Measurements from ENCODE around the gene ACOT7.

ACOT7 gene

DNA sequence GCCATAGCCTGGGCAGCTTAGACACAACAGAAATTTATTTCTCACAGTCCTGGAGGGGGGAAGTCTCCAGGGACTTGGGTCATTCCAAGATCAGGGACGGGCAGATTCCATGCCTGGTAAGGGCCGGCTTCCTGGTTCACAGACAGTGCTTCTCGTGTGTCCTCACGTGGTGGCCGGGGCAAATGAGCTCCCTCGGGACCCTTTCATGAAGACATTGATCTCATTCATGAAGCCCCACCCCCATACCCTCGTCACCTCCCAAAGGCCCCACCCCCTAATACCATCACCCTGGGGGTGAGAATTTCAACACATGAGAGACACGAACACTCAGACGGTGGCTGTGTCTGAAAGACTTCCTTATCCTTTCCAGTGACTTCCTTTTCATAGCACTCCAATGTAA, 51.5 kb downstream of the ACOT7 start:
- no peak for TF ChIP-seq ZNF274 (IDR thresholded peaks at IDR 0.05; ENCODE audit: low read depth, low read length)
- H3K4me3 ChIP-seq (ENCODE audit: low read length) = no peak overlapping the region

DNA sequence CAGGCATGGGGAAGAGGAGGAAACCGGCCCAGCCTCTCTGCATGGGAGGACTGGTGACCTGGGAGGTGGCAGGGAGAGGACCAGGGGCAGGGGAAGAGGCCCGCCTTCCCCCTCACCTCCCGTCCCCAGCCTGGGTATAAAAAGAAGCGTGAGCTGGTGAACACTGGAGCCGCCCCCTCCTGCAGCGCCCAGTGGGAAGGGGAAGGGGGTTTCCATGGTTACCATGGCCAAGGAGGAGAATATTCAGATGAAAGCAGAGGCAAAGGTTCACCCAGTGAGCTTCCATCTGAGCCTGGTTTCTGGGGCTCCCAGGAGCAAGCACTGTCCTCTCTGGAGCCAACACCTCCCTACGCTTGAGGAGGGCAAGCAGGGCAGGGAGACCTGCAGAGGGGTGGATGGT, 54.9 kb downstream of the ACOT7 start:
- no peak overlapping the region for H3K4me3 ChIP-seq (ENCODE audit: low read length)
- TF ChIP-seq ZNF274 (IDR thresholded peaks at IDR 0.05; ENCODE audit: low read depth, low read length) = no peak

DNA sequence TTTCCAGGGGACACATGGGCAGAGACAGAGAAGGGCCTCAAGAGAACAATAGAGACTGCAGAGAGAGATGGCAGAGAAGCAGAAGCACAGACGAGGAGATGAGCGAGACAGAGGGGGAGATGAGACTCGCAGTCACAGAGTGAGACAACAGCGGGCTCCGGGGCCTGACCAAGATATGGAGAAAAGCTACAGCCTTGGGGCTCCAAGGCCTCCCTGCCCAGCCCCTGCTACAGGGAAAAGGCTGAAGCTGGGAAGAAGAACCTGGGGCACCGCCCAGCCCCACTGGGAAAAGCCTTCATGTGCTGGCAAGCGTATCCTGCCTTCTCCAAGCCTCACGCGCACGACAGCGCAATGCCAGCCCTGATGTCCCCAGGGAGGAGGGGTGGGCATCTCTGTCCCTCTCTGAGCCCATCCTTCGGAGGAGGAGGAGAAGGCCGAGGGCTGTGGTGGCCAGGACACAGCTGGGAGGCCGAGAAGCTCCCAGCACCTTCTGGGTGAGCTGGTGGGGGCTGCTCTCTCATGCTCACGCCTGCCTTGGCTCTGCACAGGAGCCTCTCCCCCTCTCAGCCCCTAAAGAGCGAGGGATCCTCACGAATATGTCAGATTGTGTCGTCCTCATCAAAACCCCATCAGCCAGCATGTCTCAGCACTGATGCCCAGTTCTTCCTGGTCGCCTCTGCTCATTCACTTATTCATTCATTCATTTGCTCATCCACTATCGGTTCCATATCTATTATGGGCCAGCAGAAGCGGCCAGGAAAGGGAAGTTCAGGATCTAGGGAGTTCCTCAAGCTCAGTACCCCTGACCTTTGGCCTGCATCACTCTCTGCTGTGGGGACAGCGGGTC, 56.6 kb downstream of the ACOT7 start:
- H3K4me3 ChIP-seq (ENCODE audit: low read length) = no peak overlapping the region
- no peak for TF ChIP-seq ZNF274 (IDR thresholded peaks at IDR 0.05; ENCODE audit: low read depth, low read length)

DNA sequence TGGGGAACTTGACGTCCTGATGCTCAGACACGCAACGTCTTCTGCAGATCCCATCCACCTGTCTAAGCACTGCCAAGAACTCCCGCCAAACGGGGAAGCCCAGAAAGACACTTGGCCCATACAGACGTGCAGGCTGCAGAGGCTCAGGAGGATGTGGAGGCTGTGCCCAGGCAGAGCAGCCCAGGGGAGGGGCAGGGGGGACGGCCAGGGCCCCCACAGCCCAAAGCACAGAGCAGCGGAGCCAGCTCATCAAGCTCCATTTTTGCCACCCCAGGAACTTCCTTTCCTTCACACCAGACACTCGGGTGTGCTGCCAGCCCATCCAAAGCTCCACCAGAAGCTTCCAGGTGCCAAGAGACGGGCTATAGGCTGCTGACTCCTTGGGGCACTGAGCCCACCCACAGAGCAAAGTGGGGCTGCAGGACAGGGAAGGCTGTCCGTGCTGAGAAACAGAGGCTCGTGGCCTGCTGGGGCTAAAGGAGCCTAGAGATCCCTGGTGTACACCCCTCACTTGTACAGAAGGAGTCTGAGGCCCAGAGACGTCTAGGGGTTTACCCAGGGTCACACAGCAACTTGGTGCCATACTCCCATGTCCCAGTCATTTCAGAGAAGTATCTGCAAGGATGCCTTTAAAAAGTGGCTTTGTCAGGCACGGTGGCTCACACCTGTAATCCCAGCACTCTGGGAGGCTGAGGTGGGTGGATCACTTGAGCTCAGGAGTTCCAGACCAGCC, 59.1 kb downstream of the ACOT7 start:
- TF ChIP-seq ZNF274 (IDR thresholded peaks at IDR 0.05; ENCODE audit: low read depth, low read length) = no peak
- no peak overlapping the region for H3K4me3 ChIP-seq (ENCODE audit: low read length)

DNA sequence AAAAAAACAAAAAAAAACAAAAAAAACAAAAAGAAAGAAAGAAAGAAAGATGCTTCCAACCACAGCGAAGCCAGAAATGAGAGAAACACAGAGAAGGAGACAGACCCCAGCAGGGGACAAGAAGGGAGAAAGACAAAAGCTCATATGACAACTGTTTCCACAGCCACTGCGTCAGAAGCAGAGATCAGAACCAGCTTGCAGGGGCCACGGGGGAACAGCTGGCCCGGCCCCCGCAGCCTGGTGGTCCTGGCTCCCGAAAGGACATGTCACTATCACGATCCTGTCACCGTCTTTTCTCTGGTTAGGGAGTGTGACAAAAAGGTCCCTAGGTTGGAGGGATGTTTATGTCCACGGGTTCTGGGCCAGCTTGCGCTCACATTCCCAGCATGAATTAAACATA, 60.7 kb downstream of the ACOT7 start:
- H3K4me3 ChIP-seq (ENCODE audit: low read length) = no peak overlapping the region
- no peak for TF ChIP-seq ZNF274 (IDR thresholded peaks at IDR 0.05; ENCODE audit: low read depth, low read length)

DNA sequence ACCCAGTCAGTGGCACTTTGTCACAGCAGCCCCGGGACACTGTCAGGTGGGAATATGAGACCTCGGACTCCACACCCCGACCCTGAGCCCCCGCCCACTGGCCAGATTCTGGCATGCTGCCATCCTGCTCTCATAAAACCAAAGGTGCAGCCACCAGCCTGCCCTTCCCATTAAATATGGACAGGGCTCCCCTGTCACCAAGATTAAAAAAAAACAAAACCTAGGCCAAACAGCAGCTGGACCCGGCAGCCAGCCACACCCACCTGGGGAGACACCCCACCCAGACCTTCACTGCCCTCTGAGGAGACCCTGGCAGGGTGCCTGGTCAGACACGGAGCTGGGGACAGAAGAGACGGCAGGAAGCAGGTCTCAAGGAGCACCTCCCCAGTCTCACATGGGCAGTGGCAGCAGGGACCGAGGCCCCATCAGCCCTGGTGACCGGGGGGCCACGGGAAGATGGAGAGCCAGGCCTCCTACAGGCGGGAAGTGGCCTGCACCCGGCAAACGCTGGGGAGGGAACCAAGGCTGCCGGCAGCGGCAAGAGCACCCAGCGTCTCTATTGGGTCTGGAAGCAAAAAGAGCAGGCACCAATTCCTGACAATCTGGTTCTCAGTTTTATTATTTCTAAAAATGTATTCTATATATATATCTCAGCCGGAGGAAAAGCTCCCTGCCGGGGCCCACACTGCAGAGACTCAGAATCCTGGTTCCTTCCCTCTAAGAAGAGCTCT, 61.9 kb downstream of the ACOT7 start:
- TF ChIP-seq ZNF274 (IDR thresholded peaks at IDR 0.05; ENCODE audit: low read depth, low read length) = no peak
- no peak overlapping the region for H3K4me3 ChIP-seq (ENCODE audit: low read length)

GRCh38 chr1:6330410-6330911, 63.1 kb downstream of the ACOT7 start:
- TF ChIP-seq ZNF274 (IDR thresholded peaks at IDR 0.05; ENCODE audit: low read depth, low read length) = no peak

DNA sequence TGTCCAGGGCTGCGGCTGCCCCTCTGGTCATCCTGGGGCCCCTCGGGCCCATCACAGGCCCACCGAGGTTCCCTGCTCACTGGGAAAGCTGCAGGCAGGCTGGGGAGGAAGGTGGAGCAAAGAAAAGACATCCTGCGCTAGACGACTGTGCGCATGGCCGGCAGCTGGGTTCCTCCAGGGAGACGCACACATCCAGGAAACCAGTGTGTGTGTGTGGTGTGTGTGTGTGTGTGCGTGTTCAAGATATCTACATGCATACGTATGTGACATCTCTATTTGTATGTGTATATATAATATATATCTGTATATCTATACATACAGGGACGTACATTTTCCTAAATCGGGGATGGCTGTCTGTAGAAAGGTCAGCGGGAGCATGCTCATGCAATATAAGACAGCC, 63.7 kb downstream of the ACOT7 start:
- TF ChIP-seq ZNF274 (IDR thresholded peaks at IDR 0.05; ENCODE audit: low read depth, low read length) = no peak
- H3K4me3 ChIP-seq (ENCODE audit: low read length) = no peak overlapping the region

More at GRCh38 chr1:6330410-6330911, 63.1 kb downstream of the ACOT7 start:
- H3K4me3 ChIP-seq (ENCODE audit: low read length) = no peak overlapping the region

GRCh38 chr1:6329396-6329795, 64.2 kb downstream of the ACOT7 start:
- TF ChIP-seq ZNF274 (IDR thresholded peaks at IDR 0.05; ENCODE audit: low read depth, low read length) = no peak
- H3K4me3 ChIP-seq (ENCODE audit: low read length) = no peak overlapping the region

GRCh38 chr1:6328696-6329095, 64.9 kb downstream of the ACOT7 start:
- no peak for TF ChIP-seq ZNF274 (IDR thresholded peaks at IDR 0.05; ENCODE audit: low read depth, low read length)
- no peak overlapping the region for H3K4me3 ChIP-seq (ENCODE audit: low read length)

- TF ChIP-seq ZNF274 (IDR thresholded peaks at IDR 0.05; ENCODE audit: low read depth, low read length) = no peak
- no peak overlapping the region for H3K4me3 ChIP-seq (ENCODE audit: low read length)
Measured at GRCh38 chr1:6328091-6328490, 65.5 kb downstream of the ACOT7 start.

DNA sequence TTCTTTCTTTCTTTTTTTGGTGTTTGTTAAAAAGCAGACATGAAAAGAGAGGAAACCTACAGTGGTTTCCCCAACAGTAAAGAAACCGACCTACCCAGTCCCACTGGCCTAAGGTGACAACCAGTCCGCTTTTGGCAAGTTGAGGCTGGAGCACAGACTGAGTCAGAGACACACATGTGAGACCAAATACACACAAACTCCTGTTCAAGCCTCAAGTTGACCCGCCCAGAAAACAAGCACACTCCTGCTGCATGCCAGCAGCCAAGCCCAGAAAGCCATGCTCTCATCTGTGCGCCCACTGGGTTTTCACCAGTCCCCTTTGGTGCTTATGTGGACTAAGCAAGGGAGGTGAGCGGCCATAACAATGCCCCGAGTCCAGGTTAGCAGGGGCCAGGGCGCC, 68.1 kb downstream of the ACOT7 start:
- TF ChIP-seq ZNF274 (IDR thresholded peaks at IDR 0.05; ENCODE audit: low read depth, low read length) = no peak
- H3K4me3 ChIP-seq (ENCODE audit: low read length) = no peak overlapping the region

GRCh38 chr1:6322161-6322560, 71.4 kb downstream of the ACOT7 start:
- no peak overlapping the region for H3K4me3 ChIP-seq (ENCODE audit: low read length)
- no peak for TF ChIP-seq ZNF274 (IDR thresholded peaks at IDR 0.05; ENCODE audit: low read depth, low read length)

- no peak overlapping the region for H3K4me3 ChIP-seq (ENCODE audit: low read length)
- TF ChIP-seq ZNF274 (IDR thresholded peaks at IDR 0.05; ENCODE audit: low read depth, low read length) = no peak
Measured at GRCh38 chr1:6321205-6321604, 72.4 kb downstream of the ACOT7 start.
